Stimulated activated CD8-positive, alpha-beta memory T cell treated with anti-CD3 and anti-CD28 coated beads, Interleukin-12 subunit alpha, Interleukin-12 subunit beta, amount 100 ng/mL, for 24 hours (primary cell): ENCODE results near the gene CEL.
"Not testable (repeated sequence)": the region's sequence is repeated elsewhere in the genome, so short reads cannot be mapped to it uniquely, and the experiment has no call there.

ENCODE experiments used
- DNase-seq: peaks from one replicate; pipeline ENCODE4 v3.0.0-alpha.2; 2020; ENCODE audit errors: extremely low read depth

The CEL gene

GRCh38 chr9:133064241-133065069, 2.7 kb downstream of the CEL start:
- DNase-seq = no peak

- no peak for DNase-seq
Measured at GRCh38 chr9:133065070-133065388, 3.2 kb downstream of the CEL start.

- DNase-seq = no peak
Measured at GRCh38 chr9:133066181-133066983, 4.6 kb downstream of the CEL start.

- DNase-seq = no peak
Measured at GRCh38 chr9:133067006-133067405, 5.2 kb downstream of the CEL start.

GRCh38 chr9:133067813-133068212, 6.0 kb downstream of the CEL start:
- DNase-seq = no peak

GRCh38 chr9:133068431-133068830, 6.7 kb downstream of the CEL start:
- not testable (repeated sequence) for DNase-seq

GRCh38 chr9:133070500-133070961, 8.8 kb downstream of the CEL start:
- not testable (repeated sequence) for DNase-seq

GRCh38 chr9:133070985-133071384, 9.2 kb downstream of the CEL start:
- DNase-seq = not testable (repeated sequence)

- DNase-seq = no peak
Measured at GRCh38 chr9:133071484-133072150, 9.8 kb downstream of the CEL start.

- DNase-seq = not testable (repeated sequence)
Measured at GRCh38 chr9:133072210-133072609, 10.4 kb downstream of the CEL start.

- no peak for DNase-seq
Measured at GRCh38 chr9:133073086-133074014, 11.6 kb downstream of the CEL start.

GRCh38 chr9:133074111-133074651, 12.4 kb downstream of the CEL start:
- no peak for DNase-seq

GRCh38 chr9:133075925-133076630, 14.3 kb downstream of the CEL start:
- DNase-seq = no peak

- DNase-seq = no peak
Measured at GRCh38 chr9:133076691-133077090, 14.9 kb downstream of the CEL start.

- DNase-seq = no peak
Measured at GRCh38 chr9:133078486-133078885, 16.7 kb downstream of the CEL start.

GRCh38 chr9:133080161-133080560, 18.4 kb downstream of the CEL start:
- DNase-seq = no peak

GRCh38 chr9:133080786-133081779, 19.3 kb downstream of the CEL start:
- not testable (repeated sequence) for DNase-seq

GRCh38 chr9:133081957-133082644, 20.3 kb downstream of the CEL start:
- not testable (repeated sequence) for DNase-seq
